Urothelium cell line (cell line): ENCODE results near the gene GALNT18.

Source experiments
- DNase-seq: peaks from one replicate; pipeline ENCODE4 v3.0.0; 2011; ENCODE audit warnings: low spot score, mixed read lengths
- FAIRE-seq: peaks from 2 replicates; lab custom pipeline; 2011; peaks lifted over from hg19 to GRCh38; lab: Jason Lieb, UNC

The GALNT18 gene

DNA sequence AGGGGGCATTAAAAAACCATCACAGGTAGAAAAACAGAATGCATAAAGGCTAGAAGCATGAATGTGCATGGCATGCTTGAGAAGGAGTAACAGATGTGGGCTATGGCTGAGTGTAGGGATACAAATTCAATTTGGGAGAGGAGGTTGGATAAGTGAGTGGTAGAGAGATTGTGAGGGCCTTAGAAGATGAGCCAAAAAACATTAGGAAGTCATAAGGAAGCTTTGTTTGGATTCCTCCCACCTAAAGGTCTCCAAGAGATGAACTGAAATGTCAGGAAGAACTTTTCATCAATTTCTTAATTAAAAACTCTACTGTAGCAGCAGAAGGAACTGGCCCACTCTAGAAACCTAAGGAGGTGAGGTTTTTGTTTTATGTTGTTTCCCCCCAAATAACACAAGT, 227.6 kb downstream of the GALNT18 start:
- DNase-seq: no peak
- no peak for FAIRE-seq

DNA sequence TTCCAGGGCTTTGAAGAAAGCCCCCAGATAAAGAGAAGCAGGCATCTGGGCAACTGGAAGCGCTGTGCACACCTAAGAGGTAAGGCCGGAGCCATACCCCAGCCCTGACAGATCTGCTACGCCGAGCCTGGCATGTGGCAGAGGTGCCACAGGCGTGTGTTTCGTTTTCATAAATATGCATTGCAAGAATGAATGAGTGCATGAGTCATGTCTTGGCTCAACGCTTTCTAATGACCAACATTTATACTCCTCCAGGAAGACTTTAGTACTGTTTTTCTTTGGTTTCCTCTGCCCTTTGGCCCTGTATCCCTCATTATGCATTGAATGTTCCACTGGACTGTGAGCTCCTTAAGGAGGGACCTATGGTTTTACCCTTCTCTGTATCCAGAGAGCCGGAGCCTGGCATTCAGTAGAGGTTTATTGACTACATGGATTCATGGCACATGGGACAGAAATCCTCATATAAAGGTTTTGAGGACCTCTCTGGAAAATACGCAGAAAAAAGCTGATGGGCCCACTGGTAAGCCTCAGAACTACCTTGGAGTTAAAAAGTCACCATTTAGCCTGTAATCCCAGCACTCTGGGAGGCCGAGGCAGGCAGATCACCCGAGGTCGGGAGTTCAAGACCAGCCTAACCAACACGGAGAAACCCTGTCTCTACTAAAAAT, 229.9 kb downstream of the GALNT18 start:
- peak; percentile 71 for FAIRE-seq
- peak; percentile 73 for DNase-seq

DNA sequence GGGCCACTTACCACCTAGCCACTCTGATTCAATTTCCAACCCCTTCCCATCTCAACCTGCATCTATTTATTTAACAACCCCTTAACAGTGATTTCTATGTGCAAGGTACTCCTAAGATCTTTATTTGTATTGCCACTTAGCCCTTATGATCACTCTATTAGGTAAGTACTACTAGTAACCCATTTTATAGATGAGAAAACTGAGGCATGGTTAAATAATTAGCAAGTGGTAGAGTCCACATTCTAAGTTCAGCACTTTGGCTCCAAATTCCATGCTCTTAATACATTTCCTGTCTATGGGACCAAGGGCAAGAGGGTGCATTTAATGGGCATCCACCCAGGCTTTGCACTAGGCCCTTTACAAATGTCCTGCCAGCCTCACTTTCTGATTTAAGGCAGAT, 230.6 kb downstream of the GALNT18 start:
- no peak for DNase-seq
- FAIRE-seq: no peak

DNA sequence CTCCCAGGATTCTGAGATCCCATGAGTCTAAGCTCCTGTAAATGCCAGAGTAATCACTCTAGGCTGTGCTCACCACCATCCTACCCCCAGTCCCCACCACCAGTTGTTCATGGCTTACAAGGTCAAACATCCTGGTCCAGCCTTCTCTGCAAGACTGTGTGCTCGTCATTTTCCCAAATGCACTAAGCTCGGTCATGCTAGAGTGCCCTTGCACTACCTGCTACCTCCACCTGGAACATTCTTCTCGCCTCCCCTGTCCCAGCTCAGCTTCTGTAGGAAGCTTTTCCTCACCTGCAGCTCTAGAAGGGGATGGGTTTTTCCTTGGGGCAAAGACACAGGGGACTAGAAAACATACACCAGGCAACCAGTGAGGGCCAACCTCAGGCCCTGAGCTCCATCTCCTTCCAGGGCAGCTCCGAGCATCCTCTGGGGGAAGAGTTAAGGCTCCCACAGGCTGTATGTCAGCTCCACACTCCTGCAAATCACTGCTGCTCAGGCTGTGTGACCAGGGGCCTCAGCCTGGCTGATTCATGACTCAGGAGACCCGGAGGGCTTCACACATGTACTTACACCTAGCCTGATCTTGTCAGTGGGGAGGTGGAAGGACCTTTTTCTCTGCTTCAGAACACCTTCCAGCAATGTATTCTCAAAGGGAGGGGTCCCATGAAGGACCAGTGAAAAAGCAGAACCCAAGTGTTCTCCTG, 231.6 kb downstream of the GALNT18 start:
- FAIRE-seq (no peak), DNase-seq (no peak)

DNA sequence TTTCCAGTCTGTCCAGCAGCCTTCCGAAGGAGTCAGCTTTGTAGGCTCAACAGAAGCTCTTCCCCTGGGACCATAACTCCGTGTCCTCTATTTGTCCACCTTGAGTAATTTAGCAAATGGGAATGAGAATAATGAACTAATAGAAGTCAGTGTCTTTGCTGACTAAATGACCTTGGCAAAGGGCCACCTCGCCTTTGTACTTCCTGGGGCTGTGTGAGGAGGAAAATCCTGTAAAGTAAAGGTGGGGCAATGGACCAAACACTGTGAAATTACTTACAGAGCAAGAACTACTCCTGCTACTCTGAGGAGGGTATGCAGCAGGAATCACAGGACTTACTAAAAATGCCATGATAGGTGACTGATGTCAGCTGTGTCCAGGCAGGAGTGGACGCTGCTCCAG, 232.6 kb downstream of the GALNT18 start:
- DNase-seq: no peak
- no peak for FAIRE-seq

DNA sequence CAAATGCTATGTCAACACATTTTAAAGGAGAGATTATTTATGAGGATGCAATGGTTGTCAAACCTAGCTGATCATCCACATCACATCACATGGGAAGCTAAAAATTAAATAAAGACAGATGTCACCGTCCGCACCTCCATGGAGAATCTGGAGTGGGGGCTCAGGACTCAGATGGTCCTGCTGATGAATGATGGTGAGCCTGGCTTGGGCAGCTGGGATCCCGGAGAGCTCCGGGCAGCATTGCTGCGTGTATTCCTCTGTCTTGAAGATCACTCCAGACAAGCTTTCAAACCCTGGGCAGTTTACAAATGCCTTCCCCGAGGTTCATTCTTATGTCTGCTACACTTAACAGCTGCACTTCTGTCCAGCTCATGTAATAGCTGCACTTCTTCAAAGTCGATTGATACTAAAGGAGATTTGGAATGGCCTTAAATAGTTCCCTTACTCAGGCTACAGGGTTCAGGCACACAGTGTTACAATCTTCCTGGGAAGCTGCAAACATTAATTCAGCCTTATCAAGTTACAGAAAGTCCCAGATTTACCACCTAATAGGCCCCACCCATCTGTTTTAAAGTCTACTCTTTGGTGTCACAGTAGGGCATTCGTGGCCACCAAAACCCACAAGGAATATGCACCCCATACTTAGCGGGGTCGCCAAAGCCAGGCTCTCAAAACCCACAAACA, 234.0 kb downstream of the GALNT18 start:
- FAIRE-seq (no peak), DNase-seq (no peak)

DNA sequence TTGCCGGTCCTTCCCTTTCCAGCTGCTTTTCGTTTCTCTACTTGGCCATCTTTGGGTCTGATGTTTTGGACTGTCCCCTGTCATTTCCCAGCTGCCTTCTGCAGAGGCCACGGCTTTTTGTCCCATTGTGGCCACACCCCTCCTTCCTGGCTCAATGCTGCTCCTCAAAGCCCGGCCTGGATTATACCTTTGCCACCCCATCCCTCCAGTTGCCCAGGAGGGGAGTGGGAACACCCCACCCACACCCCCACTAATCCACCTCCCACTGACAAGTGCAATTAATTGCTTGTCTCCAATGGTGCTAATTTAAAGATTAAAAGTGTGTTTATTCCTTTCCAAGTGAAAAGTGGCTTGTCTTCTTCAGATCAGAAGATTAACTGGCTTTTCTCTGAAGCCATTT, 234.6 kb downstream of the GALNT18 start:
- no peak for FAIRE-seq
- DNase-seq: no peak

DNA sequence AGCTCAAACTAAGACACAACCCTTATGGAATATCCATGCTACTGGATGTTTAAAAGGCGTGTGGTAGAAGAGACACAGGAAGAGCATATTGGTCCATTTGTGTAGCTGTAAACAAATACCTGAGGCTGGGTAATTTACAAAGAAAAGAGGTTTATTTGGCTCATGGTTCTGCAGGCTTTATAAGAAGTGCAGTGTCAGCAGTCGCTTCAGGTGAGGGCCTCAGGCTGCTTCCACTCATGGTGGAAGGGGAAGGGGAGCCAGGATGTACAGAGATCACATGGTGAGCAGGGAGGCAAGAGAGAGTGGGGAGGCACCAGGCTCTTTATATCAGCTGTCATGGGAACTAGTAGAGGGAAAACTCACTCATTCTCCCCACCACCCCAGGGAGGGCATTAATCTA, 237.0 kb downstream of the GALNT18 start:
- FAIRE-seq: no peak
- no peak for DNase-seq

DNA sequence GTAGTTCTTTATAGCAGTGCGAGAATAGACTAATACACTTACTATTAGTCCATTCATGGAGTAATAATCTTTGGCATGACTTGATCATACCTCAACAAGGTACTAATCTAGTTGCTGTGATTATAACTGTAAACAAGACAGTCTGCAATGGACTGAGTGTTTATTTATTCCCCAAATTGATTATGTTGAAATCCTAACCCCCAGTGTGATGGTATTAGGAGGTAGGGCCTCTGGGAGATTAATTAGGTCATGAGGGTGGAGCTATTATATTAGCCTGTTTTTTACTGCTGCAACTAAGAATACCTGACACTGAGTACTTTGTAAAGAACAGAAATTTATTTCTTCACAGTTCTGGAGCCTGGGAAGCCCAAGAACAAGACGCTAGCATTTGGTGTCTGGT, 237.8 kb downstream of the GALNT18 start:
- FAIRE-seq: no peak

DNA sequence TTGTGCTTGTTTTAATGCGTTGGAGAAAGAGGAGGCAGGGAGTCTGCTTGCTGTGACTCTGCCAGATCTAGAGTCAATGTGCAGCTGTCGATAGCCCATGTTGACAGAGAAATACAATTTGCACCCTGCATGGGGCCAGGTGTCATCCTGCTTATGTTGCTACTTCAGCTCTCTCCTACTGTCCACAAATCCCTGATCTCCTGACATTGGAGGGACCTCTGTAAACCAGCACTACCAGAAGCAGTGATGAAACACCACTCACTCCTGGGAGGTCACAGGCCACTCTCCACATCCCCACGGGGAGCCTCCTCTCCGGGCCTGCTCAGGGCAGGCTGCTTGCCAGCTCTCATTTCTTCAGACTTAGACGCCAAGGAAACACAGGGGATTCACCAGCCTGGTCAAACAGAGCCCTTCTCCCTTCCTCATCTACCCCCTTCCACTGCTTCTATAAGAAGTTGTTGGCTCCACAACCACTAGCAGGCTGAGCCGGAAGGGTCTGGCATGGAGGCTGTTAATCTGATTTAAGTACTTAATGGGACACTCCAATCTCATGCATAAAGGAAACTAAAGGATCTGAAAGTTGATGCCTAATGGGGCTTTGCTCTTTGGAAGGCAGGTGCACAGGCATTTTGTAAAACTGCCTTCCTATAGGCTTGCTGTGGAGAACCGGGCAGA, 238.8 kb downstream of the GALNT18 start:
- FAIRE-seq (no peak), DNase-seq (no peak)

More for the DNA sequence above, 237.8 kb downstream of the GALNT18 start:
- DNase-seq: no peak

DNA sequence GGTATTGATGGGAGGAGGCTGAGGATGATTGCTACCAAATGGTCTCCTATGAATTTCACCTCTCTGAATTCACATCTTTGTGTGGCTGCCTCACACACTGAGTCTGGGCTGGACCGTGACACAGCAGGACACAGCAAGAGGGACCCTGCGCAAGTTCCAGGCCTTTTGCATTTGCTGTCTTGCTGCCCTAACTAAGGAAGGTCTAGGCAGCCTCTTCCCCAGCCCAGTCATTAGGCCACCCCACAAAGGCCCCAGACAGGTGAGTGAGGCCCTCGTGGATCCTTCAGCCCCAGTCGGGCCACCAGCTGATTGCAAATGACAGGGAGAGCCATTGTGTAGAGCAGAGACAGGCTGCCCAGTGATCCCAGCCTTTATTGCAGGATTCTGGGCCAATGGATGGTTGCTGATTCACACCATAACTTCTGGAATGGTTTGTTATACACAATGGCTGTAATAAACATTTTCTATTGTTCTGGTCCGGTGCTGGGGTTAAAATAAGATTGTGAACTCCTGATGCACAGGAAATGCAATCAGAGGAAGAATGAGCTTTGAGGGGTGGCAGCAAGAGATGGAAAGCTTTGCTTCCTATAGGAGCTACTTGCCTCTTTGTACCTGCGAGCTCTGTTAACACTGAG, 240.2 kb downstream of the GALNT18 start:
- FAIRE-seq (no peak), DNase-seq (no peak)

DNA sequence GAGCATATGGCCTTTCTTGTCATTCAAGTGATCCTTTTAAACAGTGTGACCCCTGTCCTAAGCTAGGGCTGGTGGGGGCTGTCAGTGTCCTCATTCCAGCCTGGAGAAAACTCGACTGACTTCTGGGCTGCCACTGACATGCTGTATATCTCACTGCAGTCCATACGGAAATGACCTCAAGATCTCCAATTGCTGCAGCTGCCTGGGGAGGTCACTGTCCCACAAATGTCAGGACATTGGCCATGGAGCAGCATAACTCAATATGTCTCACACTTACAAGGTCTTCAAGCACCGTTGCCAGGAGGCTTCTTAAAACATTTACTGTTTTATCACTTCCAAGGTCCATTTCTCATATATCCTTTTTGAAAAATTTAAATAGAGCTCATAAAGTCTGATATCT, 240.9 kb downstream of the GALNT18 start:
- no peak for FAIRE-seq
- no peak for DNase-seq

DNA sequence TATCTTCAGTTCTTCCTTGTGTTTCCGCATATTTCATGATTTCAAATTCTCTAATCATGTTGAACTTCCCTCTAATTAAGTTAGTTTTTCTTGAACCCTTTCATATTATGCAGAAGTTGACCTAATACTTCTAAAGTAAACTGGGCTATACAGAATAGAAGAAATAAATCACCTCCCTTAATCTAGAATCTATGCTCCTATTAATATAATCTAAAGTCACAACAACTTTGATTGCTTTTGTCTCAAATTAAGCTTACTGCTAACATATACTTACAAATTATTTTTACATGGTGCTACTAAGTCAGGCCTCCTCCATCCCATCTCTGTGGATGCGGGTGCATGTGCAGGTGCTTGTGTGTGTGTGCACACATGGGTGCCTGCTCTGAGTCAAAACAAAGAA, 241.5 kb downstream of the GALNT18 start:
- DNase-seq: no peak
- no peak for FAIRE-seq

DNA sequence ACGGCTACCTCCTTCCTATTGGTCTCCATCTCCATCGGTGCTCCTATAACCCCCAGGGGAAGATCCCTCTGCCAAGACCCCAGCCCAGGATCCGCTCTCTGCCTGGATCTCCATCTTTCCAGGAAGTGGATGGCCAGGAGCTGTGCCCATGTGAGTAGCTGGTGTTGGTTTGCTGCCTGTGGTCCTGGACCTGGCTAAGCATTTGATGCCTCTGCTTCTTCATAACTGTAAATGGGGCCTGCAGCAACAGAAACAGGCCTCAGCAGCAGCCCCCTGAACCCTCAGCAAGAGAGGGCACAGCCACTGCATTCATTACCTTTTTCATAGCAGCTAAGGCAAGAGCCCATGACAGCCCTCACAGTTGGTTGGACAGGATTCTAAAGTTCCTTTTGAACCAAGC, 242.1 kb downstream of the GALNT18 start:
- FAIRE-seq (no peak), DNase-seq (no peak)

DNA sequence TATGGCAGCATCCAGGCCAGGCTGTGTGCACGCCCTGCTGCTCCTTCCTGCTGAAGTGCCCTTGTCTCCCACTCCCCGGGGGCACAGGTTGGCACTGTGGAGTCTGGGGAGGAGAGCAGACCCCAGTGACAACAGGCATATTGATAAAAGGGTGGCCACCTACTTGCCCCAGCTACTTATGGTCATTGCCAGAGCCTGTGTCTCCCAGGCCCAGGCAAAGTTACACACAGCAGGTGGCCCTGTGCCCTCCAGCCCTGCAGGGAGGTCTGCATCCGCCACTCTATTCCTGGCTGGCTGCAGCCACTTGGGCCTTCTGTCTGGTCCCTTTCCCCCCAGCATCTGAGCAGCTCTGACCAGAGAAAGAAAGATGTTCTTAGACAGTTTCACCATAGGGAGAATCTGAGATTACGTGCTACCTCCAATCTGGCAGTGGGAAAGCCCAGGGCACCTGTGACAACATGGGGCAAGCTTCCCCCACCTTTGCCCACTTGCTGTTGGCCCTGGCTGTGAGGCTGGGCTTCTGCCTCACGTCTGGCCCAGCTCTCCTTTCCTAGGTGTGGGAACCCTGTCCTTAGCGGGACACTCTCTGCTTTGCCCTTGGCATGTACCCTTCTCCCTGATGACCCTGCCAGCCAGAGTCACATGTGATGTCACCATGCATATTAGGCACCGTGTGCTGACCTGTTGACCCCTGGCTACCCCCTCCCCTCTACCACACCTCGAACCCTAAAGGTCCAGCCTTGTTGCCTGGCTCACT, 243.4 kb downstream of the GALNT18 start:
- DNase-seq: no peak
- FAIRE-seq: no peak

DNA sequence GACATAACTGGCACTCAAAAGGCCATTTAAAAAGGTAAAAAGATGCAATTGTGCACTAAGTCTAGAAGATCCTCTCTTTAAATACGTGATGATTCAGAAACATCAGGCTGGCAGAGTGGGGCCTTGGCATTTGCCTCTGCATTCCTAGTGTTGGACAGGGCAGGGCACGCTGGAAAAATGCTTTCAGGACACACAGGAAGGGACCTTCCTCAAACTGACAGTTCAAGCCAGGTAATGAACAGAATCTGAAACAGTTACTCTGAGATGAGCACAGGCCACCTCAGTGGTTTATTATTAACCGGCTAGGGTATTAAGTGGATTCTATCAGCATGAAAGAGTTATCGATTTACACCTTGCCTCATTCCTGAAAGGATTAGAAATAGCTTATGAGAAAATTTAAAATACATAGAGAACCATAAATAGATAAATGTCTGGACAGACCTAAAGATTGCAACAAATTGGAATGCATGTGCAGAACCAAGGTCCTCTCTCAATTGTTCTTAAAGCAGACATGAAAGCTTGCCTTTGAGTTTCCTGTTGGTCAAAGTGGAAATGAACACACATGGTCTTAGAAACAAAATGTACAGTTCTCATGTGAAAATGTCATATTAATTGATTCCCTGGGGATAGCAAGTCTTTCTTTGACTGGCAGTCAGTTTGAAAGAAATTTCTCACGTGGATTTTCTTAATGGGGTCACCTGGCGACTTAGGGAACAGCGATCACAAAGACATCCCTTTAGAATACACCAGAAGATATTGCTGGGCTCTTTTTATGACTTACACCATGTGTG, 247.3 kb downstream of the GALNT18 start:
- DNase-seq: no peak
- no peak for FAIRE-seq

DNA sequence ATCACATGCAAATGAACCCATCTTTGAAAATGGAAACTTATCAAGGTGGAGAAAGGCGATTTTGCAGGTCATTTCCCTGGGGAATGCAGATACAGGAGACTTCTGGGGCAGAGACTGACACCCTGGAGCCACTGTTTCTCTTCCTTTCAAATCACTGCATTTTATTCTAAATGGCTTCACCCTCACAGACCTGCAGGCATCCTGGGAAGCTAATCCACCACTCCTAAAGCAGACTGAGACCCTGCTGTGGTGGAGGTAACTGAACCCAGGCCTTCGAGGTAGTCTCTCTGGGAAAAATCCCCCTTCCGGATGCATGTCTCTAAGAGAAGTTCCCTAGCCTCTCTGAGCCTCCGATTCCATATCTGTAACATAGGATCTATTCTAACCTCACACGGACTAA, 247.9 kb downstream of the GALNT18 start:
- DNase-seq: no peak
- no peak for FAIRE-seq

DNA sequence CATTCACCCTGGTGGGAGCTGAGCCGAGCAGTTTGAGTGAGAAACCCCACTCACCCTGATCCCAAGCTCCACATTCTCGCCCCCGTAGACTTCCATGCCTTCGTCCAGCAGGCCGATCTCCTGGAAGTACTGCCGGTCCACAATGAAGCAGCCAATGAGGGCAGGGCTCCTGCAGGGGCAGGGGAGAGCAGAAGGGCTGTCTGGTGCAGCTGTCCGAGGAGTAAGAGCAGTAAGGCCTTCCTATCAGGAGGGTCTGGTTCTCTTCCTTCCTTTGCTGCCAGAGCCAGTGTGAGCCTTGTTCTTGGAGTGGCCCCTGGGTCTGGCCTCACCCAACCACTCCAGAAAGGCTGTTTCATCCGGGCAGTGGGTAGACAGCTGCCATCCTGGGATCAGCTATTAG, 249.3 kb downstream of the GALNT18 start:
- FAIRE-seq (no peak), DNase-seq (no peak)

DNA sequence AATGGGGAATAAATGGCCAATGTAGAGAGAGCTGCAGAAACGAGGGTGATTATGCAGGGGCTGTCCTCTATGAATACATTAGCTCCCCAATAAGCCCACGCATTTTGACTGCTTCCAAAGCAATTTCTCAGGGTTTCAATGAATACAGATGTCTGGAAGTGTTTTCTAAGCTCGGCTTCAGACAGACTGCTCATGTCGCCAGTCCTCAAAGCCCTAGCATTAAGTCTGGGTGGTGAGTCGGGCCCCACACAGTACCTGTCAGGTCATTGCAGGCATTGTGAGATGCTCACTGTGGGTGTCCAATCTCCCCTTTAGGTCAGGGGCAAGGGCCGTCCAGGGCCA, 250.9 kb downstream of the GALNT18 start:
- FAIRE-seq (no peak), DNase-seq (no peak)
